SU-DHL-6 (cell line): ENCODE measurements around the gene ROR1.

Source experiments
- H2AFZ ChIP-seq: fragments of 200-600 bp; sonication (generic); 2 replicates; pipeline ENCODE4 v1.6.1; 2014; ENCODE audit warnings: low read depth, mild to moderate bottlenecking, moderate library complexity, mixed read lengths, antibody characterized with exemption, low read length; ENCODE audit not compliant: severe bottlenecking
- H3F3A ChIP-seq: fragments of 200-600 bp; shearing (Covaris generic); 2 replicates; pipeline ENCODE4 v1.6.0; 2016; ENCODE audit warnings: antibody characterized with exemption, mild to moderate bottlenecking; ENCODE audit not compliant: insufficient read depth
- H3K27ac ChIP-seq: fragments of 200-600 bp; sonication (generic); 2 replicates; pipeline ENCODE4 v1.5.1; 2016; ENCODE audit warnings: low read depth, mild to moderate bottlenecking, low read length, moderate library complexity, mixed read lengths
- H3K27me3 ChIP-seq: fragments of 200-600 bp; sonication (generic), shearing (Covaris generic); 2 replicates; pipeline ENCODE4 v1.6.0; 2014; ENCODE audit warnings: mild to moderate bottlenecking, low read length
- H3K36me3 ChIP-seq: fragments of 200-600 bp; sonication (generic); 2 replicates; pipeline ENCODE4 v1.6.1; 2014; ENCODE audit warnings: mild to moderate bottlenecking, low read length, mixed read lengths
- H3K4me2 ChIP-seq: fragments of 300-600, 200-600 bp; shearing (Covaris generic), sonication (generic); 2 replicates; pipeline ENCODE4 v1.6.0; 2014; ENCODE audit warnings: low read length, low read depth, mild to moderate bottlenecking; ENCODE audit not compliant: poor library complexity, severe bottlenecking
- H3K4me3 ChIP-seq: fragments of 200-600 bp; sonication (generic); 2 replicates; pipeline ENCODE4 v1.5.1; 2014; ENCODE audit warnings: antibody characterized with exemption, low read length, mild to moderate bottlenecking, mixed read lengths; ENCODE audit not compliant: insufficient read depth, poor library complexity, severe bottlenecking
- H3K79me2 ChIP-seq: fragments of 200-600 bp; sonication (generic); 2 replicates; pipeline ENCODE4 v1.6.1; 2014; ENCODE audit warnings: mild to moderate bottlenecking, low read length, moderate library complexity; ENCODE audit not compliant: insufficient read depth
- H3K9ac ChIP-seq: fragments of 200-600 bp; sonication (generic); 2 replicates; pipeline ENCODE4 v1.7.0; 2014; ENCODE audit warnings: mild to moderate bottlenecking, low read length
- H3K9me2 ChIP-seq: fragments of 200-600 bp; sonication (generic); replicated peaks from 2 replicates; pipeline ENCODE4 v1.6.1; 2014; ENCODE audit warnings: low read length; ENCODE audit not compliant: insufficient read depth
- H3K9me3 ChIP-seq: fragments of 200-600 bp; sonication (generic); 2 replicates; pipeline ENCODE4 v1.6.1; 2014; ENCODE audit warnings: low read length, mixed read lengths; ENCODE audit not compliant: insufficient read depth
- H4K20me1 ChIP-seq: fragments of 200-600 bp; sonication (generic); 2 replicates; pipeline ENCODE4 v1.6.1; 2014; ENCODE audit warnings: low read depth, mild to moderate bottlenecking, antibody characterized with exemption, low read length, moderate library complexity, mixed read lengths
- EZH2phosphoT487 ChIP-seq: fragments of 200-600 bp; sonication (generic), shearing (Covaris generic); conservative IDR thresholded peaks from 2 replicates; pipeline ENCODE4 v1.6.1; 2018; ENCODE audit warnings: mild to moderate bottlenecking, antibody characterized with exemption, low read length, moderate library complexity, mixed read lengths
- TF ChIP-seq, protein P1 (sequence below): fragments of 200-600 bp; sonication (generic); IDR thresholded peaks from one replicate; pipeline ENCODE4 v1.5.1; 2017; ENCODE audit warnings: antibody characterized with exemption, mild to moderate bottlenecking, low read length, moderate library complexity; ENCODE audit not compliant: insufficient read depth, poor library complexity, severe bottlenecking

The ROR1 gene

DNA sequence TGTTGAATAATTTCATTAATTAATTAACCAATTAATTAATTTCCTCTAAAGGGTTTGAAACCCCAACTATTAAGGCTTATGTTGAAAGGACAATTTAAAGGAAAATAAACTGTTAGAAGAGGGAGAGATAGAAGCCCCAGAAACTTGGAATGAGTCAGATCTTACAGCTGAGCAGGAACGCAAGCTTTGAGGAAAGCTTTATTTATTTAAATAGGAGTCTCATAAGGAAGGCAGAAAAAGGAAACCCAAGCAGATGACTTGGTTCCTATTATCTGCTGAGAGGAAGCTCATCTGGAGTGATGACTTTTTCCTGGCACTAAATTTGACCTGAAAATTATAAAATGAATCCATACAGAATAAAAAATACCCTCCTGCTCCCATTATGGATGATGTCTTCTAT is 105.1 kb downstream of the ROR1 start:
- no peaks in the 10 kb centered on the region for H3K36me3 ChIP-seq
- no peaks in the 10 kb centered on the region for H3F3A ChIP-seq
- no peaks in the 10 kb centered on the region for H3K9me2 ChIP-seq
- H3K4me3 ChIP-seq, result no peak overlapping the region
- no peaks in the 10 kb centered on the region for H3K27me3 ChIP-seq
- no peaks in the 10 kb centered on the region for H4K20me1 ChIP-seq
- H3K79me2 ChIP-seq, result no peaks in the 10 kb centered on the region
- no peak overlapping the region for H3K4me2 ChIP-seq
- H3K27ac ChIP-seq, result no peak overlapping the region
- no peak for TF ChIP-seq EZH2phosphoT487
- TF ChIP-seq, protein P1, sequence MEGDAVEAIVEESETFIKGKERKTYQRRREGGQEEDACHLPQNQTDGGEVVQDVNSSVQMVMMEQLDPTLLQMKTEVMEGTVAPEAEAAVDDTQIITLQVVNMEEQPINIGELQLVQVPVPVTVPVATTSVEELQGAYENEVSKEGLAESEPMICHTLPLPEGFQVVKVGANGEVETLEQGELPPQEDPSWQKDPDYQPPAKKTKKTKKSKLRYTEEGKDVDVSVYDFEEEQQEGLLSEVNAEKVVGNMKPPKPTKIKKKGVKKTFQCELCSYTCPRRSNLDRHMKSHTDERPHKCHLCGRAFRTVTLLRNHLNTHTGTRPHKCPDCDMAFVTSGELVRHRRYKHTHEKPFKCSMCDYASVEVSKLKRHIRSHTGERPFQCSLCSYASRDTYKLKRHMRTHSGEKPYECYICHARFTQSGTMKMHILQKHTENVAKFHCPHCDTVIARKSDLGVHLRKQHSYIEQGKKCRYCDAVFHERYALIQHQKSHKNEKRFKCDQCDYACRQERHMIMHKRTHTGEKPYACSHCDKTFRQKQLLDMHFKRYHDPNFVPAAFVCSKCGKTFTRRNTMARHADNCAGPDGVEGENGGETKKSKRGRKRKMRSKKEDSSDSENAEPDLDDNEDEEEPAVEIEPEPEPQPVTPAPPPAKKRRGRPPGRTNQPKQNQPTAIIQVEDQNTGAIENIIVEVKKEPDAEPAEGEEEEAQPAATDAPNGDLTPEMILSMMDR, result no peak
- no peaks in the 10 kb centered on the region for H3K9me3 ChIP-seq
- H3K9ac ChIP-seq, result no peak overlapping the region
- no peak overlapping the region for H2AFZ ChIP-seq

DNA sequence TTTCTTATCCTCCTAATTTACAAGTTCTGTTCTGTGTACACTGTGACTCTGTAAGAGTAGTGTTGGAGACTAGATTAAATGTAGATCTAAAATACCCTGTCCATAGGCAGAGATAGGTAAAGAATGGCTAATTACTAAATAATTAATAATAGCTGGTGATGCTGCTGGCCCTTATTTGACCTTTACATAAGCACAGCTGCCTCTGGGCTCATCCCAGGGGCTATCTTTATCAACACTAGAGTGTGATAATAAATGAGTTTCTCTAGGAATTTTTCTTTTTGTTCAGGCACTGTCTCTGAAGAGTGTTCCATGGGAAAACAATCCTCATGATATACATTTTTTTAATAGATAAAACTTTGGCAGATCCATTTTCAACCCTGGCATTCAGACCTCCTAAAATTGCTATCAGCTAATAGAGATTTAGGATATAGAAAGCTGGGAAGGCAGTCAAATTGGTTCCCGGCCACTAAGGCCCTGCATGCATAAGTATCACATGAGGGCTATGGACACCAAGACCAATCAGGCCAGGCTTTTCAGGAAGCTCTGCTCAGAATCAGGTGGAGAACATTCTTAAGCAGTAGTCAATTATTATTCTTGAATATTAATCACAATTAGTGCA is 107.2 kb downstream of the ROR1 start:
- no peak overlapping the region for H2AFZ ChIP-seq
- H3K4me2 ChIP-seq, result no peak overlapping the region
- no peaks in the 10 kb centered on the region for H3F3A ChIP-seq
- H3K27ac ChIP-seq, result no peak overlapping the region
- no peaks in the 10 kb centered on the region for H3K79me2 ChIP-seq
- H3K9me2 ChIP-seq, result no peaks in the 10 kb centered on the region
- H3K4me3 ChIP-seq, result no peak overlapping the region
- no peak overlapping the region for H3K9ac ChIP-seq
- H3K27me3 ChIP-seq, result no peaks in the 10 kb centered on the region
- no peaks in the 10 kb centered on the region for H3K36me3 ChIP-seq
- H3K9me3 ChIP-seq, result no peaks in the 10 kb centered on the region
- H4K20me1 ChIP-seq, result no peaks in the 10 kb centered on the region
- TF ChIP-seq, protein P1, result no peak
- TF ChIP-seq EZH2phosphoT487, result no peak

DNA sequence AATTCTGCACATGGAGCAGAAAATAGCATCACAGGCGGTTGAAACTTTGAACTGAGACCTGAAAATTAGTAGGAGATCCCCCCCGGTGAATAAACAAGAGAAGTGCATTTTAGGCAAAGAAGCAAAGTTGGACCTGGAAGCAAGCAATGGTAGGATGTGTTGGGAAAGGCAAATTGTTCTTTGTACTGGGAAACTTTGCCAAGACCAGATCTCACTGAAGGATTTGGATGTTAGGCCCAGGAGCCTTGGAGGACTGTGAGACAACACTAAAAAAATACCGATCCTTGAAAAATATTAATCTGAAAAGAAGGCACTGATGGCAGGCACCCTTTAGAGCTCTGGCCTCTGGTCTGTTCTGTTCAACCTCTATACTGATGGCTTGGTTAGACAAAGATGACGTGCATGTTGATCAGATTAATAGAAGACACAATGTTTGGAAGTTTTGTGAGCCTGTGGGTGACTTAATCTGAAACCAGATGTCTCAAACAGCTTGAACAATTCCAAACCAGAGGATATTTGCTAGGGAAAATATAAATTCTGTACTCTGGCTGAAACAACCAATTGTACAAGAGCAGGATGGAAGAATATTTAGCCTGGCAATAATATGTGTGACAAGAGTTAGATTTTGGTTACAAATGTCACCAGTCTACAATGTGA is 108.4 kb downstream of the ROR1 start:
- Histone ChIP-seq H3K9me2 (no peaks in the 10 kb centered on the region), H4K20me1 (no peaks in the 10 kb centered on the region), H3K4me2 (no peak overlapping the region), H3K9ac (no peak overlapping the region), H3K27me3 (no peaks in the 10 kb centered on the region), H3K9me3 (no peaks in the 10 kb centered on the region), H3F3A (no peaks in the 10 kb centered on the region), H2AFZ (no peak overlapping the region), H3K27ac (no peak overlapping the region), H3K36me3 (no peaks in the 10 kb centered on the region), H3K4me3 (no peak overlapping the region), H3K79me2 (no peaks in the 10 kb centered on the region)
- no peak for TF ChIP-seq EZH2phosphoT487
- TF ChIP-seq, protein P1, result no peak
